GM12864 (cell line): ENCODE results near the gene ATP8A2.

Source experiments
- DNase-seq: peaks from one replicate; pipeline ENCODE4 v3.0.0-alpha.2; 2011; ENCODE audit warnings: low read depth
- H3K4me3 ChIP-seq: 2 replicates; pipeline ENCODE4 v1.5.1; 2011; ENCODE audit warnings: mild to moderate bottlenecking, low read depth, low read length, control low read depth
- TF ChIP-seq, protein P1 (sequence below): IDR thresholded peaks from 2 replicates; pipeline ENCODE4 v1.5.1; 2011; ENCODE audit warnings: low read depth, mild to moderate bottlenecking, moderate library complexity, low read length, control low read depth, inconsistent platforms; ENCODE audit errors: missing control alignments

ATP8A2 gene

DNA sequence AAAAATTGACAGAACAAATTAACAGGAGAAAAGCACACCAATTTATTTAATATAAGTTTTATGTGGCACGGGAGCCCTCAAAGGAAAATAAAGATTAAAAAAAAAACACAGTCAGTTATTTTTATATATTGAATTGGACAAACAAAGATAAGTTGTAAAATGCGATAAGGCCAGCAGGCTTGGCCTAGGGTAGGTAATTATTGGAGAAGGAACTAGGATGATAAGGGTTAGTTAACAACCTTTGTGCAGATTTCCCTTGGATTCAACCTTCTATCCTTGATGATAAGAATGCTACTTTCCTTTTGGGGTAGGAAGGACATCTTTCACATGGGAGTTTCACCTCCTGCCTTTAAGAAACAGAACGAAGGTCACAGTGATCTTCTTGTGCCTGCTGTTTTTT is 427.2 kb downstream of the ATP8A2 start:
- TF ChIP-seq, protein P1, sequence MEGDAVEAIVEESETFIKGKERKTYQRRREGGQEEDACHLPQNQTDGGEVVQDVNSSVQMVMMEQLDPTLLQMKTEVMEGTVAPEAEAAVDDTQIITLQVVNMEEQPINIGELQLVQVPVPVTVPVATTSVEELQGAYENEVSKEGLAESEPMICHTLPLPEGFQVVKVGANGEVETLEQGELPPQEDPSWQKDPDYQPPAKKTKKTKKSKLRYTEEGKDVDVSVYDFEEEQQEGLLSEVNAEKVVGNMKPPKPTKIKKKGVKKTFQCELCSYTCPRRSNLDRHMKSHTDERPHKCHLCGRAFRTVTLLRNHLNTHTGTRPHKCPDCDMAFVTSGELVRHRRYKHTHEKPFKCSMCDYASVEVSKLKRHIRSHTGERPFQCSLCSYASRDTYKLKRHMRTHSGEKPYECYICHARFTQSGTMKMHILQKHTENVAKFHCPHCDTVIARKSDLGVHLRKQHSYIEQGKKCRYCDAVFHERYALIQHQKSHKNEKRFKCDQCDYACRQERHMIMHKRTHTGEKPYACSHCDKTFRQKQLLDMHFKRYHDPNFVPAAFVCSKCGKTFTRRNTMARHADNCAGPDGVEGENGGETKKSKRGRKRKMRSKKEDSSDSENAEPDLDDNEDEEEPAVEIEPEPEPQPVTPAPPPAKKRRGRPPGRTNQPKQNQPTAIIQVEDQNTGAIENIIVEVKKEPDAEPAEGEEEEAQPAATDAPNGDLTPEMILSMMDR = no peak
- DNase-seq = no peak
- H3K4me3 ChIP-seq = no peak overlapping the region

DNA sequence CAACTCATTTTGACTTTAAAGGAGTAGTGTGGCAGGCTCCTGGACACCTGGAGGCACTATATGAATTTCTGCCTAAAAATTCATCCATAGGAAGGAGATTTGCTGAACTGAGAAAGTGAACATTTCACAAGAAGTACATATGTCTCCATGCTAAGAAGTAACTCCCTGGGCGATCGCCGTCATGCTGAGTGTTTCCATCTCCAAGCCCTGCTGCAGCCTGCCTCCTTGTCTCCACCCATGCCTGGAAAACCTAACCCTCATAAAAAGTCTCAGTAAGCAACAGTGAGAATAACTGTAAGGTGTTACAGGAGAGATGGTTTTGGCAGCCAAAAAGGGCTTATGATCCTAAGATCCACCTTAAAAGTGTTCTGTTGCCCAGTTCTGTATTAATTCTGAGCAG is 428.7 kb downstream of the ATP8A2 start:
- no peak for DNase-seq
- no peak overlapping the region for H3K4me3 ChIP-seq
- TF ChIP-seq, protein P1 = no peak

DNA sequence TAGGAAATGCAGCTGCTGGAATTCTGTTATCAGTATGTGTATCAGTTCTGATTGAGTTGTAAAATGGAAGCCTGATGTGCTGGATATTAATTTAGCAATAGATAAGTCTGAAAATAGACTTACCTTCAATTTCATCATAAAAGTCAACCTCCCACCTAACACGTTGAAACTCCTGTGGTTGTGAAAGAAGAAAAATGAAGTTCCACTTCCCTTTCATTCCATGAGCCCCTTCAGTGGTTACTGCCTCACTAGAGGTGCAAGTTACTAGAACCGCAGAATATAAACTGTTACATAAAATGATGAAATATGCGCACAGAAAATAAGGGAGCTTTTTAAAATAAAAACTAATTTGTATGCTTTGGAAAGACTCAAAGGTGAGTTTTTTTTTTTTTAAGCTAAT is 430.8 kb downstream of the ATP8A2 start:
- TF ChIP-seq, protein P1 = no peak
- no peak overlapping the region for H3K4me3 ChIP-seq
- DNase-seq = peak; percentile 8

DNA sequence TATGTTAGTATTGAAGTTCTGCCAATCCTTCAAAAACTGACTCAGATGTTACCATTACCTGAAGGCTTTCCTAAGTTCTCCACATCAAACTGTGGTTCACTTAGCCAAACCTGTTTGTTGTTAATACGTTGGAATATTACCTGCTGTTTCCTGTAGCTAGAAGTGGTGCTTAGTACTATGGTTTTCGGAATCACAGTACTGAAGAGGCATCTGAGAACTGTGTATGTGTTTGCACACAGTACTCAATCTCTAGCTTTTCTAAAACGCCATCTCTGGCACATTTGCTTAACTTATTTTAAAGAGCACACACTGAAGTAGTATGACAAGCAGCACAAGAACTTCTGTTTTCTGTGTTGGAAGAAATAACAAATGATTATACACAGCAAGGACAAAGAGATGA is 431.9 kb downstream of the ATP8A2 start:
- TF ChIP-seq, protein P1 = no peak
- no peak overlapping the region for H3K4me3 ChIP-seq
- no peak for DNase-seq

DNA sequence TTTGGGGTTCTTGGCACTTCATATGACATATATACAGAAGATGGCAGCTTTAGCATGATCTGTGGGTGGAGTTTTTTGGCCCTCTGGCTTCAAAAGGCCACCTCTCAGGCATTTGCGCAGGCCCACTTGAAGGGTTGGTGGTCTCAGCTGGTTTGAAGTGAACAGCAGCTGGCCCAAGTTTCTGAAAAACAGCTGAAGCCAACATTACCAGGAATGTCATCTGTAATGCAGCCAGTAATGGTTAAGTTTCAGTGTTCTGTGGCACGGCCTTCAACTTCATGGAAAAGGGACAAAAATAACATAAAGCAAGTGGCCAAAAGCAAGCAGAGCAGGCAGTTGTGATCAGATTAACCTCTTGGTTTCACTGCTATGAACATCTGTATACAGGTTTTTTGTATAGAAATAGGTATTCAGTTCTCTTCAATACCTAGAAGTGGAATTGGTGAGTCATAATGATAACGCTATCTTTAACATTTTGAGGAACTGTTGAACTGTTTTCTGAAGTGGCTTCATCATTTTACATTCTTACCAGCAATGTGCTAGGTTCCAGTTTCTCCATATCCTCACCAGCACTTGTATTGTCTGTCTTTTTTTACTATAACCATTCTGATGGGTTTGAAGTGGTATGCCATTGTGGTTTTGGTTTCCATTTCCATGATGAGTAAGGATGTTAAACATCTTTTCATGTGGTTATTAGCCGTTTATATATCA is 434.6 kb downstream of the ATP8A2 start:
- DNase-seq = peak; percentile 30
- no peak overlapping the region for H3K4me3 ChIP-seq
- TF ChIP-seq, protein P1 = no peak

DNA sequence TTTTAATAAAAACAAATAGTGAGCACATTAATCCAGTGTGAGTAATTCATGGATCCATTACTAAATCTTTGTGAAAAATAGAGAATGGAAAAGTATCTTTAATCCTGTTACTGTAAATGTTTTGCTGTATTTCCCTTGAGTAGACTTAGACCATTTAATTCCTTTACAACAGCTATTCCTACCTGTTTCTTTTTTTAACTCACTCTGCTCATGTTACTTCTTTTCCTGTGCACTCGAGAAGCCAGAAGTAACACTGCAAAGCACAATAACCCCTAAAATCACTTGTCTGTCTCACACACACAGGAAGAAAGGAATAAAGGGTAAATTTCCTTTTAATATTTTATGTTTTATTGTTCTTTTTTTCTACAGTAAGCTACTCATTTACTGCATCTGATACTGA is 435.8 kb downstream of the ATP8A2 start:
- TF ChIP-seq, protein P1 = no peak
- no peak overlapping the region for H3K4me3 ChIP-seq
- no peak for DNase-seq

DNA sequence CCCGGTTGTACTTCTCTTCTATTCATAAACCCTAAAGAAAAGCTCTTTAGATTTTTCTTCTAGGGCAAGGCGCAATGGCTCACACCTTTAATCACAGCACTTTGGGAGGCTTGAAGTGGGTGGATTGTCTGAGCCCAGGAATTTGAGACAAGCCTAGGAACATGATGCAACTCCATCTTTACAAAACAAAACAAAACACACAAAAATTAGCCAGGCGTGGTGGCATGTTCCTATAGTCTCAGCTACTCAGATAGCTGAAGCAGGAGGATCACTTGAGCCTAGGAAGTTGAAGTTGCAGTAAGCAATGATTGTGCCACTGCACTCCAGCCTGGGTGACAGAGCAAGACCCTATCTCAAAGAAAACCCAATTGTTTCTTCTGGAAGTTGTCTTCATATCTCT is 439.7 kb downstream of the ATP8A2 start:
- no peak for DNase-seq
- TF ChIP-seq, protein P1 = no peak
- no peak overlapping the region for H3K4me3 ChIP-seq
